Upper lobe of left lung (tissue), 4 donors: Measurements from ENCODE around the gene SLC44A5.
"Not testable (repeated sequence)": the region's sequence is repeated elsewhere in the genome, so short reads cannot be mapped to it uniquely, and the experiment has no call there.

ENCODE experiments used
- EP300 ChIP-seq, 4 donors: sonication (generic); formaldehyde crosslinking; IDR thresholded peaks; one replicate each; pipeline ENCODE4 v1.5.1; 2017; ENCODE audit warnings: antibody characterized with exemption in 4 of 4, control low read depth in 2 of 4
- POLR2A ChIP-seq, 4 donors: fragments of 450-650 bp; IDR thresholded peaks; one replicate each; pipeline ENCODE4 v1.5.1; 2016 to 2017; ENCODE audit warnings: antibody characterized with exemption in 4 of 4, mild to moderate bottlenecking in 2 of 4
- POLR2AphosphoS5 ChIP-seq, 2 donors: sonication (generic); formaldehyde crosslinking; IDR thresholded peaks; one replicate each; pipeline ENCODE4 v1.5.1; 2017; ENCODE audit warnings: antibody characterized with exemption in 2 of 2
- TF ChIP-seq, protein P1 (sequence below), 6 experiments: fragments of 450-650 bp in 4 of 6; fragments of 200-600 bp in 2 of 6; sonication (generic) in 2 of 6; IDR thresholded peaks; one replicate each; pipeline ENCODE4 v1.5.1; 2016 to 2019; ENCODE audit warnings: antibody characterized with exemption in 6 of 6

DNA sequence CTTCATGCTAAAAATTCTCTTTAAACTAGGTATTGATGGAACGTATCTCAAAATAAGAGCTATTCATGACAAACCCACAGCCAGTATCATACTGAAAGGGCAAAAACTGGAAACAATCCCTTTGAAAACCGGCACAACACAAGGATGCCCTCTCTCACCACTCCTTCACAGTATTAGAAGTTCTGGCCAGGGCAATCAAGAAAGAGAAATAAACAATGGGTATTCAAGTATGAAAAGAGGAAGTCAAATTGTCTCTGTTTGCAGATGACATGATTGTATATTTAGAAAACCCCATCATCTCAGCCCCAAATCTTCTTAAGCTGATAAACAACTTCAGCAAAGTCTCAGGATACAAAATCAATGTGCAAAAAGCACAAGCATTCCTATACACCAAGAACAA, 349.0 kb downstream of the SLC44A5 start:
- not testable (repeated sequence) for TF ChIP-seq POLR2A, POLR2AphosphoS5, EP300 (IDR thresholded peaks at IDR 0.05)
- TF ChIP-seq, protein P1, sequence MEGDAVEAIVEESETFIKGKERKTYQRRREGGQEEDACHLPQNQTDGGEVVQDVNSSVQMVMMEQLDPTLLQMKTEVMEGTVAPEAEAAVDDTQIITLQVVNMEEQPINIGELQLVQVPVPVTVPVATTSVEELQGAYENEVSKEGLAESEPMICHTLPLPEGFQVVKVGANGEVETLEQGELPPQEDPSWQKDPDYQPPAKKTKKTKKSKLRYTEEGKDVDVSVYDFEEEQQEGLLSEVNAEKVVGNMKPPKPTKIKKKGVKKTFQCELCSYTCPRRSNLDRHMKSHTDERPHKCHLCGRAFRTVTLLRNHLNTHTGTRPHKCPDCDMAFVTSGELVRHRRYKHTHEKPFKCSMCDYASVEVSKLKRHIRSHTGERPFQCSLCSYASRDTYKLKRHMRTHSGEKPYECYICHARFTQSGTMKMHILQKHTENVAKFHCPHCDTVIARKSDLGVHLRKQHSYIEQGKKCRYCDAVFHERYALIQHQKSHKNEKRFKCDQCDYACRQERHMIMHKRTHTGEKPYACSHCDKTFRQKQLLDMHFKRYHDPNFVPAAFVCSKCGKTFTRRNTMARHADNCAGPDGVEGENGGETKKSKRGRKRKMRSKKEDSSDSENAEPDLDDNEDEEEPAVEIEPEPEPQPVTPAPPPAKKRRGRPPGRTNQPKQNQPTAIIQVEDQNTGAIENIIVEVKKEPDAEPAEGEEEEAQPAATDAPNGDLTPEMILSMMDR (IDR thresholded peaks at IDR 0.05), result not testable (repeated sequence)
